CD4-positive, alpha-beta memory T cell (primary cell): Measurements from ENCODE around the gene SRCIN1. TPM values are rescaled to one million over a fixed set of nuclear protein-coding genes. Genes with fewer than 3 reads are reported as not detected.

ENCODE experiments used
- CTCF ChIA-PET: fragments of 350-600 bp; sonication (Branson Sonifier 250); formaldehyde crosslinking; loops from one replicate; lab custom pipeline; 2021; ENCODE audit warnings: inconsistent platforms; ENCODE audit not compliant: partially characterized antibody; lab: Charles Lee
- POLR2A ChIA-PET: fragments of 350-600 bp; sonication (Branson Sonifier 250); formaldehyde crosslinking; loops from one replicate; lab custom pipeline; 2021; ENCODE audit not compliant: partially characterized antibody; lab: Charles Lee
- DNase-seq, 5 donors: peaks; one replicate each; pipeline versions ENCODE4 v3.0.0 to v3.0.0-alpha.2; 2020 to 2022; ENCODE audit warnings: mixed read lengths in 1 of 5
- H3K27ac ChIP-seq: one replicate; pipeline ENCODE4 v1.7.0; 2013; ENCODE audit warnings: low read depth, low read length
- H3K27me3 ChIP-seq: 2 replicates; pipeline ENCODE4 v1.7.0; 2013; ENCODE audit warnings: mild to moderate bottlenecking, low read length, moderate library complexity; ENCODE audit not compliant: insufficient read depth
- H3K36me3 ChIP-seq: 2 replicates; pipeline ENCODE4 v1.7.0; 2013; ENCODE audit warnings: mild to moderate bottlenecking, low read length, moderate library complexity; ENCODE audit not compliant: insufficient read depth
- H3K4me1 ChIP-seq: 2 replicates; pipeline ENCODE4 v1.7.0; 2013; ENCODE audit warnings: mild to moderate bottlenecking, low read length, moderate library complexity; ENCODE audit not compliant: insufficient read depth
- H3K4me3 ChIP-seq, 2 donors: one replicate each; pipeline ENCODE4 v1.7.0; 2013; ENCODE audit warnings: low read length in 2 of 2, mild to moderate bottlenecking in 1 of 2
- H3K9me3 ChIP-seq, 2 donors: one replicate each; pipeline ENCODE4 v1.7.0; 2013; ENCODE audit warnings: low read length in 2 of 2, control low read depth in 1 of 2; ENCODE audit not compliant: control insufficient read depth in 1 of 2
- H3K27ac Mint-ChIP-seq, 7 donors: one replicate each; pipeline ENCODE4 v1.8.0; 2020 to 2021; ENCODE audit warnings: mixed read lengths in 7 of 7, mild to moderate bottlenecking in 6 of 7, inconsistent platforms in 3 of 7, moderate library complexity in 3 of 7
- H3K27me3 Mint-ChIP-seq, 2 donors: one replicate each; pipeline ENCODE4 v1.8.0; 2020 to 2021; ENCODE audit warnings: mixed read lengths in 2 of 2
- H3K36me3 Mint-ChIP-seq, 2 donors: one replicate each; pipeline ENCODE4 v1.8.0; 2020 to 2021; ENCODE audit warnings: mixed read lengths in 2 of 2, inconsistent platforms in 1 of 2, mild to moderate bottlenecking in 1 of 2
- H3K4me1 Mint-ChIP-seq, 4 donors: one replicate each; pipeline ENCODE4 v1.8.0; 2020 to 2021; ENCODE audit warnings: mixed read lengths in 4 of 4, mild to moderate bottlenecking in 1 of 4
- H3K4me3 Mint-ChIP-seq, 8 donors: one replicate each; pipeline ENCODE4 v1.8.0; 2020 to 2021; ENCODE audit warnings: mixed read lengths in 8 of 8, mild to moderate bottlenecking in 7 of 8, moderate library complexity in 6 of 8, inconsistent platforms in 3 of 8
- H3K9me3 Mint-ChIP-seq, 8 donors: one replicate each; pipeline ENCODE4 v1.8.0; 2020 to 2021; ENCODE audit warnings: mixed read lengths in 8 of 8, mild to moderate bottlenecking in 5 of 8, inconsistent platforms in 3 of 8, moderate library complexity in 1 of 8
- intact Hi-C: fragments of 100-400 bp; cut with micrococcal nuclease; formaldehyde crosslinking; loops from one replicate; pipeline ENCODE4 v1.15.1; 2023
- polyA plus RNA-seq, 2 donors: library from polyadenylated mRNA; unstranded; fragments of 300-500 nt; fragmentation: Illumina TruSeq; gene quantifications; one replicate each; pipeline ENCODE4 v1.2.3, GENCODE V29; 2021
- total RNA-seq, 2 experiments: library from RNA; stranded (reverse); gene quantifications; one replicate each; pipeline ENCODE4 v1.2.3, GENCODE V29; 2021

The SRCIN1 gene
- total and polyA plus RNA-seq, 4 experiments from 2014 or later, result 0.28 to 0.79 TPM; not detected in 2

DNA sequence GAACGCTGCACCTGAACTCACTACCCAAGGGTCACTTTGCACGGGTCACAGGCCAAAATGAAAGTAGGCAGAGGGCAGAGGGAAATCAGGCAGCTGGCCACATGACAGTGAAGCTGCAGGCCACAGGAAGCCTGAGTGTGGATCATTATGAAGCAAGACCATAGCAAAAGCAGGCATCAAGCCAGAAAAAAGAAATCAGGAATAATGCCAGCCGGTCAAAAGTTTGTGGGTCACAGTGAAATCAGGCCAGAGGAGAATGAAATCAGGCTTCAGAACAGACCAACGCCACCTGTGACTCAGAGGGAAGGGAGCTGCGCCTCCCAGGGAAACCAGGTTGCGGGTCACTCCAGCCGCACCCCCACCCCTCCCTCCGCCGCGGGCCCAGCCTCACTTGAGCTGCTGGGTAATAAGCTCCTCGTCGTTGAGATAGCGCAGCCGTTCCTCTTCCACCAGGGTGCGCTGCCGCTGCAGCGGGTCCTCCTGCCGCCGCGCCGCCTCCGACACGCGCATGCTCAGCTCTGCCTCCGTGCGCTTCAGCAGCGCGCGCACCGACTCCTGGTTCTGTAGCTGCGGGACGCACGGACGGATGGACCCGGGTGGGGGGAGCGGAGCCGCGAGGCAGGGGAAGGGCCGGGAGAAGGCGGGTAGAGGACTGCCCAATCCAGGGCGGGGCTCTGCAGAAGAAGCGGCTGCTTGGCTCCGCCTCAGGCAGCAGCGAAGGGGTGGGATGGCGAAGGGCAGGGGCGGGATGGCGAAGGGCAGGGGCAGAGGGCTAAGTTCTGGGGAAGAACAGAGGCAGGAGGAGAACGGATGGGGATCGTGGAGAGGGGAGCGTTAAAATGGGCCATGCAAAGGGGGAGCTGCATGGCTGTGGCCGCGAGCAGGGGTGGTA is 47.7 kb downstream of the SRCIN1 start:
- POLR2A ChIA-PET, result interaction anchor here (0.5 to 3.3 kb wide), 8 partner anchors 12 to 930 kb away, joined by 3 to 11 read pairs (median 4); no protein-coding TSS in a partner anchor
- CTCF ChIA-PET, result interaction anchor here (0.6 to 4.7 kb wide), 35 partner anchors 9 to 209 kb away, joined by 3 to 144 read pairs (median 5); partner anchors contain the start of gene PSMB3
- peaks cover 10 to 11% of the 10 kb centered on the region in 2 donors for H3K27me3 Mint-ChIP-seq

DNA sequence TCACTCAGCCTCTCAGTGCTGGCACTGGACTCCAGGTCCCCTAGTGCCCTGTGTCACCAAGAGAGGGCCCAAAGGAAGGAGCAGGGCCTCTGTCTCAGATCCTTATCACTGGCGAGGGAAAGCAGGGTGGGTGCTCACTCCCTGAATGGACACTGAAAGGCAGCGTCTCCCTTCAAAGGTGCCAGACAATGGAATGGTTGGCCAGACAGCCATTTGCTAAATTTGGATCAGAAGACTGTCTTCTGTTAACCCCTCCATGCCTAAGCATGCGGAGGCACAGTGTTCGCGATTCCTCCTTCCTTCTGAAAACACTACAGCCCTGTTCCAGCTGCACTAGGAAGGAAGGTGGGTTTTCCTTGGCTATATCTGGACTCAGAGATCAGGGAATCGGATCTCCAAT is 48.4 kb downstream of the SRCIN1 start:
- Mint-ChIP-seq H3K27ac (no peak overlapping the region), H3K4me1 (peaks cover 8 to 35% (median 19%) of the 10 kb centered on the region in 4 donors), H3K27me3 (peaks cover 10 to 11% of the 10 kb centered on the region in 2 donors), H3K4me3 (peak overlapping the region in 6 of 8 donors; percentile 16 to 98 (median 34)), H3K9me3 (peaks cover 0 to 7% (median 0%) of the 10 kb centered on the region in 8 donors), H3K36me3 (peaks cover 0 to 3% of the 10 kb centered on the region in 2 donors)
- H3K4me1 ChIP-seq, result peaks cover 26% of the 10 kb centered on the region
- H3K36me3 ChIP-seq, result no peaks in the 10 kb centered on the region
- POLR2A ChIA-PET, result interaction anchor here (0.5 to 3.3 kb wide), 7 partner anchors 11 to 931 kb away, joined by 3 to 11 read pairs (median 4); no protein-coding TSS in a partner anchor
- no peak overlapping the region for H3K4me3 ChIP-seq
- CTCF ChIA-PET, result interaction anchor here (0.6 to 4.7 kb wide), 30 partner anchors 8 to 210 kb away, joined by 3 to 144 read pairs (median 5); partner anchors contain the start of gene PSMB3
- H3K27me3 ChIP-seq, result peaks cover 12% of the 10 kb centered on the region
- DNase-seq, result no peak
- H3K9me3 ChIP-seq, result no peaks in the 10 kb centered on the region
- H3K27ac ChIP-seq, result no peak overlapping the region
- intact Hi-C loops, result loop anchor here (5.0 kb wide), 1 partner anchor 195 kb away; the partner anchor contains the start of gene PSMB3

More for the DNA sequence above, 47.7 kb downstream of the SRCIN1 start:
- Mint-ChIP-seq H3K4me3 (peak overlapping the region; percentile 89 to 98 (median 98)), H3K9me3 (peaks cover 0 to 7% (median 0%) of the 10 kb centered on the region in 8 donors), H3K27ac (peak overlapping the region in 6 of 7 donors; percentile 84 to 95 (median 92)), H3K36me3 (peaks cover 0 to 3% of the 10 kb centered on the region in 2 donors), H3K4me1 (peaks cover 8 to 40% (median 21%) of the 10 kb centered on the region in 4 donors)
- H3K27ac ChIP-seq, result no peak overlapping the region
- peak overlapping the region; percentile 83 to 88 for H3K4me3 ChIP-seq
- intact Hi-C loops, result loop anchor here (1.0 to 5.0 kb wide), 8 partner anchors 15 to 205 kb away; partner anchors contain the start of genes CISD3, EPOP and PSMB3
- H3K9me3 ChIP-seq, result no peaks in the 10 kb centered on the region
- H3K27me3 ChIP-seq, result peaks cover 18% of the 10 kb centered on the region
- H3K4me1 ChIP-seq, result peaks cover 28% of the 10 kb centered on the region
- peak; percentile 86 to 87 (median 86) for DNase-seq
- H3K36me3 ChIP-seq, result no peaks in the 10 kb centered on the region

DNA sequence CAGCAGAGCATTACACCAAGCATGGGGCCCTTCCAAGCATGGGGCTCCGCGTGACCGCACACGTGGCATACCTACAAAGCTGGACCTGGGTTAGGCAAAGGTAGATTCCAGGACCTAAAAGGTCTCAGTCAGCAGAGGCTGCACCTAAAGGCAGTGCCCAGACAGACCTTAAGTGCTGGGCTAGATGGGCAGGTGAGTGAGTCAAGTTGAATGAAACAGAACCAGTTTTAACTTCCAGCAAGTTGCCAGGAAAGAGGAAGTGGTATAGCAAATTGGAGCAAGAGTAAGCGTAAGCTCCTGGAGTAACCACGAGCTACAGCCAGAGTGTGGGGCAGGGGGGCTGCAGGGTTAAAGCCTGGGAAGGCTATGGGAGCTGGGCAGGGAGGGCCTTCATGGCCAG is 49.5 kb downstream of the SRCIN1 start:
- peaks cover 0 to 3% of the 10 kb centered on the region in 2 donors for H3K36me3 Mint-ChIP-seq

DNA sequence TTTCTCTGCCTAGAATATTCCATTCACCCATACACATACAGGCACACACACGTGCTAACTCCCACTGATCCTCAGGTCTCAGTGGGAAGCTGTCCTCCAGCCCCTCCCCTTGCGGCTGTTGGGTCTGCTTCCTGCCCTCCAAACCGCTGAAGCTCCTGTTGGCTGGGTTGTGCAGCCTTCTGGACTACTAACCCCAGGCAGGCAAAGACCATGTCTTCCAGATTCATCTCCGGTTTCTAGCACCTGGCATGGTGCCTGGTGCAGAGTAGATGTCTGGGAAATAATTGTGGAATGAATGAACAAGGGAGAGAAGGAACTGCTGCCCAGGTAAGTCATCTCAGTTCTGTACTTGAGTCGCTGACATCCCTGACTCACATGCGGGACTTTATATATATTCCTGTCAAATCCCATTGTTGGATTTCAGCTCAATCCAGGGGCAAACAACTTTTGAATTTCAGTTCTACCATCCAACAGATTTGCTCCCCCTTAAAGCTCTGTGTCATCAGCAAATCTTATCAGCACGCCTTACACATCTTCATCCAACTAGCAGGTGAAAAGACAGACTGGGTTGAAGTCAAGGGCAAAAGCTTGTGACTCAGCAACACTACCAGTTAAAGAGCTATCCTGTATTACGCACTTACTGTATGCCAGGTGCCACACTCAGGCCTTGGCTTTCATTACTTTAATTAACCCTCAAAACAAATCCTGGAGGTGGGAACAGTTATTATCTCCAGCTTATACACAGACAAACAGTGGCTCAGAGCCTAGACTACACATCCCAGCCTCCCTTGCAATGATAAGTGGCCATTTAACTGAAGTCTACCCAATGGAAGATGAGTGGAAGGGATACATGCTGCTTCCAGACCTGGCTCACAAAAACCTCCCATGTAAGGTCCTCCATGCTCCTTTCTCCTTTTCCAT is 51.1 kb downstream of the SRCIN1 start:
- CTCF ChIA-PET, result interaction anchor here (0.6 to 2.6 kb wide), 4 partner anchors 30 to 140 kb away, joined by 3 to 21 read pairs (median 9); no protein-coding TSS in a partner anchor
- Mint-ChIP-seq H3K36me3 (peaks cover 0 to 3% of the 10 kb centered on the region in 2 donors), H3K27ac (no peak overlapping the region), H3K27me3 (peaks cover 6% of the 10 kb centered on the region in 2 donors), H3K9me3 (peaks cover 0 to 3% (median 0%) of the 10 kb centered on the region in 8 donors), H3K4me1 (peaks cover 3 to 17% (median 8%) of the 10 kb centered on the region in 4 donors), H3K4me3 (no peak overlapping the region)
- H3K4me1 ChIP-seq, result peaks cover 11% of the 10 kb centered on the region
- POLR2A ChIA-PET, result no interaction called here
- H3K36me3 ChIP-seq, result no peaks in the 10 kb centered on the region
- H3K27ac ChIP-seq, result no peak overlapping the region
- H3K27me3 ChIP-seq, result no peaks in the 10 kb centered on the region
- no peaks in the 10 kb centered on the region for H3K9me3 ChIP-seq
- no peak for DNase-seq
- no peak overlapping the region for H3K4me3 ChIP-seq
- intact Hi-C loops, result loop anchor here (5.0 kb wide), 1 partner anchor 198 kb away; the partner anchor contains the start of gene PSMB3

More for the DNA sequence above, 49.5 kb downstream of the SRCIN1 start:
- H3K4me1 ChIP-seq, result peaks cover 25% of the 10 kb centered on the region
- Mint-ChIP-seq H3K27ac (peak overlapping the region in 1 of 7 donors; percentile 13), H3K27me3 (peaks cover 10 to 11% of the 10 kb centered on the region in 2 donors), H3K4me3 (peak overlapping the region in 2 of 8 donors; percentile 21 to 25), H3K9me3 (peaks cover 0 to 5% (median 0%) of the 10 kb centered on the region in 8 donors), H3K4me1 (peaks cover 8 to 32% (median 17%) of the 10 kb centered on the region in 4 donors)
- intact Hi-C loops, result loop anchor here (5.0 kb wide), 1 partner anchor 196 kb away; the partner anchor contains the start of gene PSMB3
- ChIA-PET POLR2A (no interaction called here), CTCF (interaction anchor here (1.1 to 2.6 kb wide), 5 partner anchors 9 to 118 kb away, joined by 3 to 21 read pairs (median 4); partner anchors contain the start of gene EPOP)
- no peaks in the 10 kb centered on the region for H3K36me3 ChIP-seq
- DNase-seq, result no peak
- H3K27me3 ChIP-seq, result peaks cover 9% of the 10 kb centered on the region
- H3K4me3 ChIP-seq, result no peak overlapping the region
- no peaks in the 10 kb centered on the region for H3K9me3 ChIP-seq
- no peak overlapping the region for H3K27ac ChIP-seq

DNA sequence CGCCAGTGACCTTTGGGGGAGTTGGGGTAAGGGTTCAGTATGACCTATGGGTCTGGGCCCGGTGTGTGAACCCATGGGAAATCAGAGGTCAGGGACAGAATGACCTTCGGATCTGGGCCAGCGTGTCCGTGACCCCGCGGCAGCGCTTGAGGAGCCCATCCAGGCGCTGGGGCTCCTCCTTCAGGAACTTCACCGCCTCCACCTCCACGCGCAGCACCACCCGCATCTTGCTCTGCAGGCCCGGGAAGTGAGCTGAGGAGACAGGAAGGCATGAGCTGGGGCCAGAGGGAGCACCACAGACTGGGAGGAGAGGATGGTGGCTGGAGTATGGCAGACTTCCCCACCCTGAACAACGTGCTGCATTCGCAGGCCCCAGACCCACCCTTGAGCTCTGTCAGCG is 53.4 kb downstream of the SRCIN1 start:
- Mint-ChIP-seq H3K9me3 (no peaks in the 10 kb centered on the region), H3K27ac (no peak overlapping the region), H3K4me3 (no peak overlapping the region), H3K4me1 (no peaks in the 10 kb centered on the region), H3K27me3 (peaks cover 8% of the 10 kb centered on the region in 2 donors), H3K36me3 (no peaks in the 10 kb centered on the region)
- Histone ChIP-seq H3K27ac (no peak overlapping the region), H3K27me3 (no peaks in the 10 kb centered on the region), H3K4me1 (no peaks in the 10 kb centered on the region), H3K36me3 (no peaks in the 10 kb centered on the region), H3K4me3 (no peak overlapping the region), H3K9me3 (no peaks in the 10 kb centered on the region)
- intact Hi-C loops, result no loop called here
- ChIA-PET POLR2A (no interaction called here), CTCF (interaction anchor here (1.5 kb wide), 1 partner anchor 31 kb away, joined by 4 read pairs; no protein-coding TSS in a partner anchor)
- no peak for DNase-seq

DNA sequence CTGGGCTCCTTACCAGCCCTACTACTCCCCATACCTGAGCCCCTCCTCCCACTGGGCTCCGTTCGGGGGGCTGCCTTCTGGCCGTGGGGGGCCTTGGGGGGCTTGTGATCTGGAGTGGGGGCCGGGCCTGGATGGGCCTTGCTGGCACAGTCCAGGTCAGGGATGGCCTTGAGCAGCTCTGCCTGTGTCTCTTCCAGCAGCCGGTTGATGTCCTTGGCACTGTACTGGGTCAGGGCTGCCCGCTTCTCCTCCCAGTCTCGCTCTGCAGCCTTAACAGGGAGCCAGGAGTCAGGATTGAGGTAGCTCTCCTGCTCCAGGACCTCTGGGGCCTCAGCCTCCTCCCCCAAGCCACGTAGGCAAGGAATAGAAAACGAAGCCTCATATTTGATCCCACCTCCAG is 54.6 kb downstream of the SRCIN1 start:
- intact Hi-C loops, result no loop called here
- Histone ChIP-seq H3K9me3 (no peaks in the 10 kb centered on the region), H3K27ac (no peak overlapping the region), H3K27me3 (no peaks in the 10 kb centered on the region), H3K4me3 (no peak overlapping the region), H3K4me1 (no peaks in the 10 kb centered on the region), H3K36me3 (no peaks in the 10 kb centered on the region)
- DNase-seq, result no peak
- H3K36me3 Mint-ChIP-seq, result no peaks in the 10 kb centered on the region
- H3K9me3 Mint-ChIP-seq, result no peaks in the 10 kb centered on the region
- POLR2A ChIA-PET, result no interaction called here
- H3K4me1 Mint-ChIP-seq, result no peaks in the 10 kb centered on the region
- CTCF ChIA-PET, result no interaction called here
- H3K4me3 Mint-ChIP-seq, result no peak overlapping the region
- peaks cover 12 to 16% of the 10 kb centered on the region in 2 donors for H3K27me3 Mint-ChIP-seq
- H3K27ac Mint-ChIP-seq, result no peak overlapping the region
